HepG2 (cell line): ENCODE results near the gene SMYD5. TPM values are rescaled to one million over a fixed set of nuclear protein-coding genes. Genes with fewer than 3 reads are reported as not detected.

ENCODE experiments used
- DZIP1 ChIP-seq: sonication (generic); formaldehyde crosslinking; IDR thresholded peaks from 2 replicates; pipeline ENCODE4 v1.5.0; 2020; ENCODE audit warnings: mild to moderate bottlenecking, missing genetic modification reagents
- E2F1 ChIP-seq: sonication (generic); formaldehyde crosslinking; IDR thresholded peaks from 2 replicates; pipeline ENCODE4 v1.5.0; 2020; ENCODE audit warnings: missing genetic modification reagents
- FOSL1 ChIP-seq: sonication (generic); formaldehyde crosslinking; IDR thresholded peaks from 2 replicates; pipeline ENCODE4 v1.9.0; 2021; ENCODE audit warnings: missing genetic modification reagents, borderline replicate concordance
- FOXJ3 ChIP-seq: sonication (generic); formaldehyde crosslinking; IDR thresholded peaks from 2 replicates; pipeline ENCODE4 v1.4.0; 2020; ENCODE audit warnings: missing genetic modification reagents, mild to moderate bottlenecking, borderline replicate concordance
- HINFP ChIP-seq: sonication (generic); formaldehyde crosslinking; IDR thresholded peaks from 2 replicates; pipeline ENCODE4 v1.4.0; 2020; ENCODE audit warnings: low read depth, mild to moderate bottlenecking, missing genetic modification reagents
- HMG20B ChIP-seq: conservative IDR thresholded peaks from 2 replicates; pipeline ENCODE4 v1.6.1; 2016; ENCODE audit warnings: missing genetic modification reagents, missing compliant biosample characterization
- HNRNPK ChIP-seq: fragments of 200-400 bp; formaldehyde crosslinking; IDR thresholded peaks from 2 replicates; pipeline ENCODE4 v1.6.1; 2018; ENCODE audit warnings: low read length, low read depth, moderate library complexity, mild to moderate bottlenecking; ENCODE audit not compliant: poor library complexity, severe bottlenecking
- KLF12 ChIP-seq: sonication (generic); formaldehyde crosslinking; IDR thresholded peaks from 2 replicates; pipeline ENCODE4 v1.4.0; 2020; ENCODE audit warnings: missing genetic modification reagents, borderline replicate concordance
- MEF2D ChIP-seq: sonication (generic); formaldehyde crosslinking; IDR thresholded peaks from 2 replicates; pipeline ENCODE4 v1.5.1; 2020; ENCODE audit warnings: mild to moderate bottlenecking, missing genetic modification reagents
- NFRKB ChIP-seq: fragments of 450-650 bp; IDR thresholded peaks from 2 replicates; pipeline ENCODE4 v1.6.1; 2017
- NR2C2 ChIP-seq: sonication (generic); formaldehyde crosslinking; IDR thresholded peaks from 2 replicates; pipeline ENCODE4 v1.4.0; 2020; ENCODE audit warnings: missing genetic modification reagents, mild to moderate bottlenecking, moderate library complexity, borderline replicate concordance
- PAF1 ChIP-seq: IDR thresholded peaks from 2 replicates; pipeline ENCODE4 v1.6.1; 2016; ENCODE audit warnings: missing genetic modification reagents, missing compliant biosample characterization
- PBX3 ChIP-seq: sonication (generic); formaldehyde crosslinking; IDR thresholded peaks from 2 replicates; pipeline ENCODE4 v1.8.1; 2023; ENCODE audit warnings: missing genetic modification reagents, inconsistent platforms, borderline replicate concordance
- ZNF7 ChIP-seq: IDR thresholded peaks from 2 replicates; pipeline ENCODE4 v1.6.1; 2016; ENCODE audit warnings: missing biosample characterization, missing genetic modification reagents
- ZNF761 ChIP-seq: sonication (generic); formaldehyde crosslinking; conservative IDR thresholded peaks from 2 replicates; pipeline ENCODE4 v1.4.0; 2020; ENCODE audit warnings: mild to moderate bottlenecking, missing genetic modification reagents
- ZNF772 ChIP-seq: sonication (generic); formaldehyde crosslinking; IDR thresholded peaks from 2 replicates; pipeline ENCODE4 v1.5.0; 2020; ENCODE audit warnings: mild to moderate bottlenecking, missing genetic modification reagents
- ZNF773 ChIP-seq: sonication (generic); formaldehyde crosslinking; IDR thresholded peaks from 2 replicates; pipeline ENCODE4 v1.4.0; 2020; ENCODE audit warnings: missing genetic modification reagents, borderline replicate concordance
- ZNF839 ChIP-seq: sonication (generic); formaldehyde crosslinking; IDR thresholded peaks from 2 replicates; pipeline ENCODE4 v1.4.0; 2020; ENCODE audit warnings: missing genetic modification reagents, mild to moderate bottlenecking, borderline replicate concordance
- polyA plus RNA-seq, 8 experiments: library from polyadenylated mRNA; depleted of rRNA in 3 of 8; stranded (reverse) in 7 of 8; unstranded in 1 of 8; fragments of >200 nt; fragmentation: Illumina TruSeq in 4 of 8; extraction: Trizol in 4 of 8; gene quantifications; 2 replicates each; pipeline versions ENCODE4 v1.2.1 to v1.2.3, GENCODE V29; 2011 to 2016; ENCODE audit warnings: low read depth in 4 of 8, missing spikeins in 1 of 8, mixed read lengths in 1 of 8; ENCODE audit not compliant: insufficient read depth in 1 of 8
- total RNA-seq, 5 experiments: library from RNA; depleted of rRNA; stranded (reverse); fragments of >200 nt; fragmentation: Illumina TruSeq; extraction: Trizol; gene quantifications; 2 replicates each; pipeline ENCODE4 v1.2.3, GENCODE V29; 2016; ENCODE audit warnings: low read depth in 1 of 5
- TF ChIP-seq, protein P1 (sequence below): sonication (generic); formaldehyde crosslinking; IDR thresholded peaks from 2 replicates; pipeline ENCODE4 v1.4.0; 2020; ENCODE audit warnings: missing genetic modification reagents

The SMYD5 gene
- total and polyA plus RNA-seq, 2 of the 13 experiments (the other 11 are each of a cell fraction or from before 2014, with no cell fraction given), result 55.8 to 70.4 TPM

DNA sequence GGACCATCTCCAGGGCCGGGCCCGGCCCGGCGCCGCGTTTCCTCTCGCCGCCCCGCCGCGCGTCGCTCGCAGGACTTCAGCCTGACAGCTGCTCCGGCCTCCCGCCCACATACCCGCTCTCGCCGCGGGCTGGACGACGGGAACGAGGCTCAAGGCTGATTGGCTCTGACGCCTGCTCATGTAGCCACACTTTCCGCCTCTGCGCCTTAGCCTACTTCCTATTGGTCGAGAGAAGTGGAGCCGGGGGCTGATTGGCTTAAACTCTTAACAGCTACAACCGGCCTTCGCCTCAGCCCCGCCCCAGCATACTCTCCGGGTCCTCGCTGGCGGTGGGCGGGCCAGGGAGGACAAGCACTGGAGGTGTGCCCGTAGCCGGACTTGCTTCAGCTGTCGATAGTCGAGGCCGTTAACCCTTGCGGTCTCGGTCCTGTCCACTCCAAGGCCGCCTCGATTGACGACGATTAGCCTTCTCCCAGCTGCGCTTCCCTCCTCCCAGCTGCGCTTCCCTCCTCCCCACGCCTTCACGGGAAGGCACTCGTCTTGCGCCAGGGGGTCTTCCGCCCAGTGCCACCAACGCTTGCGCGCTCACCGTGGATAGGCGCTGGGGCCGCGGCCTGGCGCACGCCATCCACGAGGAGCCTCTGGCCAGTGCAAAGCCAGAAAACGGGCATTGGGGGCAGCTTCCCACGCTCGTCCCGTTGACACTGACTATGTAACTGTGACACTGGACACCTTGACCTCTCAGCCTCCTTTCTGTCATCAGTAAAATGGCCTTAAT, 19.3 kb downstream of the SMYD5 start, which contains the start of gene PRADC1 (continued):
- TF ChIP-seq E2F1 (CRISPR knock-in tag) (peak; percentile 77; the same call in 1 of the 2 replicates), NR2C2 (0 out of 2 replicates have a peak, but pooled peaks have one; percentile 28), PAF1 (CRISPR knock-in tag) (no peak), HMG20B (CRISPR knock-in tag) (peak; percentile 59; the same call in 1 of the 2 replicates), KLF12 (CRISPR knock-in tag) (peak; percentile 61; the same call in 1 of the 2 replicates), ZNF761 (no peak), PBX3 (CRISPR knock-in tag) (no peak), ZNF7 (CRISPR knock-in tag) (no peak), HINFP (CRISPR knock-in tag) (peak; percentile 41; the same call in 1 of the 2 replicates), FOXJ3 (CRISPR knock-in tag) (no peak), ZNF772 (CRISPR knock-in tag) (peak; percentile 96), MEF2D (CRISPR knock-in tag) (no peak; the same call in 1 of the 2 replicates), ZNF839 (0 out of 2 replicates have a peak, but pooled peaks have one; percentile 15), ZNF773 (CRISPR knock-in tag) (no peak), DZIP1 (CRISPR knock-in tag) (no peak; the same call in 1 of the 2 replicates), FOSL1 (no peak), NFRKB (no peak), HNRNPK (no peak)
- TF ChIP-seq, protein P1, sequence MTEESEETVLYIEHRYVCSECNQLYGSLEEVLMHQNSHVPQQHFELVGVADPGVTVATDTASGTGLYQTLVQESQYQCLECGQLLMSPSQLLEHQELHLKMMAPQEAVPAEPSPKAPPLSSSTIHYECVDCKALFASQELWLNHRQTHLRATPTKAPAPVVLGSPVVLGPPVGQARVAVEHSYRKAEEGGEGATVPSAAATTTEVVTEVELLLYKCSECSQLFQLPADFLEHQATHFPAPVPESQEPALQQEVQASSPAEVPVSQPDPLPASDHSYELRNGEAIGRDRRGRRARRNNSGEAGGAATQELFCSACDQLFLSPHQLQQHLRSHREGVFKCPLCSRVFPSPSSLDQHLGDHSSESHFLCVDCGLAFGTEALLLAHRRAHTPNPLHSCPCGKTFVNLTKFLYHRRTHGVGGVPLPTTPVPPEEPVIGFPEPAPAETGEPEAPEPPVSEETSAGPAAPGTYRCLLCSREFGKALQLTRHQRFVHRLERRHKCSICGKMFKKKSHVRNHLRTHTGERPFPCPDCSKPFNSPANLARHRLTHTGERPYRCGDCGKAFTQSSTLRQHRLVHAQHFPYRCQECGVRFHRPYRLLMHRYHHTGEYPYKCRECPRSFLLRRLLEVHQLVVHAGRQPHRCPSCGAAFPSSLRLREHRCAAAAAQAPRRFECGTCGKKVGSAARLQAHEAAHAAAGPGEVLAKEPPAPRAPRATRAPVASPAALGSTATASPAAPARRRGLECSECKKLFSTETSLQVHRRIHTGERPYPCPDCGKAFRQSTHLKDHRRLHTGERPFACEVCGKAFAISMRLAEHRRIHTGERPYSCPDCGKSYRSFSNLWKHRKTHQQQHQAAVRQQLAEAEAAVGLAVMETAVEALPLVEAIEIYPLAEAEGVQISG (CRISPR knock-in tag), result peak; percentile 87
